K562 (cell line): ENCODE measurements around the gene RUNX1. TPM values are rescaled to one million over a fixed set of nuclear protein-coding genes. Genes with fewer than 3 reads are reported as not detected.

Experiments used
- ATAC-seq: fragments of 200-7000 bp; cut with Tn5 transposase; 3 replicates; pipeline ENCODE4 v1.9.1; 2020; ENCODE audit warnings: moderate library complexity
- BruUV-seq: library from RNA; stranded (reverse); fragments of 400-500 nt; replicated peaks from 2 replicates; lab custom pipeline; 2021; lab: Mats Ljungman, UMichigan
- CTCF ChIA-PET: fragments of 300-600 bp; formaldehyde crosslinking; extraction: SDS; loops from one replicate; lab custom pipeline; 2021; ENCODE audit warnings: low intra/inter-chr PET ratio; lab: Yijun Ruan, JAX
- POLR2A ChIA-PET: fragments of 300-600, 350-650 bp; sonication (Branson Sonifier 250); formaldehyde crosslinking; extraction: SDS; loops from one replicate; lab custom pipeline; 2021; ENCODE audit warnings: antibody characterized with exemption, inconsistent platforms; lab: Yijun Ruan, JAX
- DNase-seq, 4 experiments: peaks; one replicate each; pipeline versions ENCODE4 v3.0.0 to v3.0.0-alpha.2; 2011 to 2018; ENCODE audit warnings: low spot score in 3 of 4, mixed read lengths in 3 of 4; ENCODE audit errors: extremely low read depth in 1 of 4
- FAIRE-seq: peaks from 2 replicates; lab custom pipeline; 2011; peaks lifted over from hg19 to GRCh38; lab: Jason Lieb, UNC
- H2AFZ ChIP-seq: 2 replicates; pipeline ENCODE4 v1.6.0; 2011; ENCODE audit warnings: low read depth, low read length, control low read depth, inconsistent platforms
- H3K27ac ChIP-seq: fragments of 200-600 bp; 3 replicates; pipeline ENCODE4 v1.8.0; 2011; ENCODE audit warnings: low read depth, mild to moderate bottlenecking, control low read depth, inconsistent platforms, low read length, moderate library complexity, mixed read lengths; ENCODE audit errors: extremely low read depth
- H3K27me3 ChIP-seq, 2 experiments: fragments of 300-600 bp in 1 of 2; 2 replicates in 1 of 2; 3 replicates in 1 of 2; pipeline versions ENCODE4 v1.6.0 to v1.8.0; 2011; ENCODE audit warnings: inconsistent platforms in 2 of 2, low read length in 2 of 2, mild to moderate bottlenecking in 1 of 2, mixed read lengths in 1 of 2, moderate library complexity in 1 of 2; ENCODE audit not compliant: control insufficient read depth in 2 of 2, insufficient read depth in 2 of 2
- H3K36me3 ChIP-seq: fragments of 300-600 bp; 3 replicates; pipeline ENCODE4 v1.8.0; 2011; ENCODE audit warnings: mild to moderate bottlenecking, low read length, inconsistent platforms; ENCODE audit not compliant: control insufficient read depth, insufficient read depth
- H3K4me1 ChIP-seq, 2 experiments: fragments of 200-600 bp in 1 of 2; replicated peaks in 1 of 2; 2 replicates in 1 of 2; 3 replicates in 1 of 2; pipeline versions ENCODE4 v1.5.1 to v1.8.0; 2011; ENCODE audit warnings: inconsistent platforms in 2 of 2, low read length in 2 of 2, mild to moderate bottlenecking in 1 of 2, mixed read lengths in 1 of 2, moderate library complexity in 1 of 2; ENCODE audit not compliant: control insufficient read depth in 2 of 2, insufficient read depth in 2 of 2
- H3K4me2 ChIP-seq: 2 replicates; pipeline ENCODE4 v1.6.1; 2011; ENCODE audit warnings: low read length, control low read depth, inconsistent platforms, mixed read lengths; ENCODE audit not compliant: insufficient read depth
- H3K4me3 ChIP-seq: fragments of 200-600 bp; sonication (generic), shearing (Covaris generic); 2 replicates; pipeline ENCODE4 v1.5.1; 2016; ENCODE audit warnings: control low read depth, inconsistent platforms
- H3K79me2 ChIP-seq: fragments of 200-600 bp; 3 replicates; pipeline ENCODE4 v1.8.0; 2011; ENCODE audit warnings: low read length, inconsistent platforms; ENCODE audit not compliant: control insufficient read depth, insufficient read depth
- H3K9ac ChIP-seq, 2 experiments: 2 replicates each; pipeline versions ENCODE4 v1.6.0 to v1.6.1; 2011; ENCODE audit warnings: low read depth in 2 of 2, low read length in 2 of 2, control low read depth in 1 of 2, inconsistent platforms in 1 of 2, mild to moderate bottlenecking in 1 of 2, mixed read lengths in 1 of 2; ENCODE audit not compliant: insufficient read depth in 1 of 2
- H3K9me1 ChIP-seq: one replicate; pipeline ENCODE4 v1.6.0; 2011; ENCODE audit warnings: inconsistent platforms, mild to moderate bottlenecking, low read length, moderate library complexity; ENCODE audit not compliant: control insufficient read depth, insufficient read depth
- H3K9me3 ChIP-seq: replicated peaks from 2 replicates; pipeline ENCODE4 v1.5.1; 2011; ENCODE audit warnings: low read depth, low read length, inconsistent platforms; ENCODE audit not compliant: control insufficient read depth, insufficient read depth
- H4K20me1 ChIP-seq: replicated peaks from 2 replicates; pipeline ENCODE4 v1.6.1; 2011; ENCODE audit warnings: low read length, inconsistent platforms, mixed read lengths; ENCODE audit not compliant: control insufficient read depth, insufficient read depth
- CHCHD3 ChIP-seq: fragments of 250-450 bp; sonication (Bioruptor Pico); IDR thresholded peaks from 2 replicates; pipeline ENCODE4 v2.1.2; 2022; ENCODE audit warnings: mild to moderate bottlenecking
- CHD2 ChIP-seq: IDR thresholded peaks from 2 replicates; pipeline ENCODE4 v1.6.1; 2011; ENCODE audit warnings: low read depth, low read length
- FOXK1 ChIP-seq: sonication (generic); formaldehyde crosslinking; IDR thresholded peaks from 2 replicates; pipeline ENCODE4 v1.8.0; 2022; ENCODE audit warnings: missing genetic modification reagents, mild to moderate bottlenecking, borderline replicate concordance
- MEF2A ChIP-seq: IDR thresholded peaks from 2 replicates; pipeline ENCODE4 v1.6.1; 2011; ENCODE audit warnings: low read depth, mild to moderate bottlenecking, low read length, moderate library complexity; ENCODE audit not compliant: control insufficient read depth
- PML ChIP-seq: IDR thresholded peaks from 2 replicates; pipeline ENCODE4 v1.6.1; 2012; ENCODE audit warnings: low read length, inconsistent platforms
- SMAD1 ChIP-seq: fragments of 150-350 bp; IDR thresholded peaks from 2 replicates; pipeline ENCODE4 v1.6.1; 2014; ENCODE audit warnings: low read length, low read depth; ENCODE audit not compliant: partially characterized antibody
- SMC3 ChIP-seq: conservative IDR thresholded peaks from 2 replicates; pipeline ENCODE4 v1.6.1; 2011; ENCODE audit warnings: low read depth, low read length, improper control_type of control experiment; ENCODE audit not compliant: insufficient read depth
- SNRNP70 ChIP-seq: fragments of 200-400 bp; formaldehyde crosslinking; optimal IDR thresholded peaks from 2 replicates; pipeline ENCODE3; 2017; ENCODE audit warnings: low read depth, low read length
- SREBF1 ChIP-seq: fragments of 150-350 bp; IDR thresholded peaks from 2 replicates; pipeline ENCODE4 v1.6.1; 2014; ENCODE audit warnings: antibody characterized with exemption, low read depth, low read length, borderline replicate concordance
- TFE3 ChIP-seq: fragments of 450-650 bp; formaldehyde crosslinking; IDR thresholded peaks from 2 replicates; pipeline ENCODE4 v1.4.0; 2020; ENCODE audit warnings: mild to moderate bottlenecking, mixed read lengths
- ZBTB1 ChIP-seq: sonication (generic); formaldehyde crosslinking; IDR thresholded peaks from 2 replicates; pipeline ENCODE4 v1.8.1; 2023; ENCODE audit warnings: missing genetic modification reagents, low read depth, mild to moderate bottlenecking, borderline replicate concordance
- ZBTB9 ChIP-seq: fragments of 450-650 bp; formaldehyde crosslinking; IDR thresholded peaks from 2 replicates; pipeline ENCODE4 v1.4.0; 2020; ENCODE audit warnings: mild to moderate bottlenecking, moderate library complexity
- ZMIZ1 ChIP-seq, 2 experiments: fragments of 150-350 bp in 1 of 2; IDR thresholded peaks; 2 replicates each; pipeline ENCODE4 v1.6.1; 2012 to 2016; ENCODE audit warnings: low read depth in 2 of 2, low read length in 2 of 2, mild to moderate bottlenecking in 1 of 2, moderate library complexity in 1 of 2
- ZNF134 ChIP-seq: fragments of 250-450 bp; sonication (Bioruptor Pico); conservative IDR thresholded peaks from 2 replicates; pipeline ENCODE4 v1.4.0; 2020
- ZNF431 ChIP-seq: sonication (generic); formaldehyde crosslinking; IDR thresholded peaks from 2 replicates; pipeline ENCODE4 v1.8.0; 2022; ENCODE audit warnings: mild to moderate bottlenecking, missing genetic modification reagents
- WGBS: fragments of 100-300 bp; shearing (Covaris generic); methylation state at CpG from one replicate; pipeline ENCODE4 v1.1.6; 2016; ENCODE audit warnings: low coverage, mixed read lengths; ENCODE audit not compliant: insufficient coverage; ENCODE audit errors: missing lambda C conversion rate; 5-methylcytosine and 5-hydroxymethylcytosine counted together
- in situ Hi-C: fragments of 300-500 bp; cut with MboI; formaldehyde crosslinking; loops from 4 replicates; pipeline ENCODE4 v1.15.0; 2018; ENCODE audit warnings: inconsistent platforms, mixed read lengths
- intact Hi-C: fragments of 100-400 bp; cut with micrococcal nuclease; formaldehyde crosslinking; loops from 2 replicates; pipeline ENCODE4 v1.14.2; 2022
- polyA plus RNA-seq, 8 experiments: library from polyadenylated mRNA; depleted of rRNA in 4 of 8; stranded (reverse) in 5 of 8; unstranded in 3 of 8; fragments of >200 nt; fragmentation: Nextera tagmentation in 2 of 8; fragmentation: Illumina TruSeq in 1 of 8; extraction: Ambion mirVana in 2 of 8; extraction: Trizol in 1 of 8; gene quantifications; 2 replicates each; pipeline versions ENCODE4 v1.2.1 to v1.2.3, GENCODE V29; 2011 to 2014; ENCODE audit warnings: inconsistent platforms in 1 of 8, missing spikeins in 1 of 8
- total RNA-seq, 7 experiments: library from RNA; depleted of rRNA in 6 of 7; stranded (reverse); fragments of >200 nt in 6 of 7; fragmentation: Illumina TruSeq in 2 of 7; extraction: Trizol in 2 of 7; gene quantifications; 2 replicates each; pipeline versions ENCODE4 v1.2.1 to v1.2.3, GENCODE V29; 2011 to 2021; ENCODE audit warnings: low replicate concordance in 1 of 7

The RUNX1 gene
- total and polyA plus RNA-seq, 9 of the 15 experiments (the other 6 are each of a cell fraction or from before 2014, with no cell fraction given), result 2.2 to 68.6 (median 17.8) TPM

- no peak for TF ChIP-seq ZMIZ1 (IDR thresholded peaks at IDR 0.05; ENCODE audit: low read depth in 2 of 2, low read length in 2 of 2)
These were observed 234.6 kb downstream of the RUNX1 start (continued) for GRCh38 chr21:34814529-34814951.

- Histone ChIP-seq H3K36me3 (peaks cover 79% of the 10 kb centered on the region), H2AFZ (no peak overlapping the region), H4K20me1 (0 out of 2 replicates have a peak, but pooled peaks cover 3% of the 10 kb centered on the region), H3K27me3 (no peaks in the 10 kb centered on the region), H3K4me2 (no peak overlapping the region), H3K9ac (no peak overlapping the region), H3K9me1 (no peaks in the 10 kb centered on the region), H3K9me3 (no peaks in the 10 kb centered on the region), H3K4me1 (no peaks in the 10 kb centered on the region), H3K27ac (no peak overlapping the region), H3K4me3 (no peak overlapping the region), H3K79me2 (no peaks in the 10 kb centered on the region)
- POLR2A ChIA-PET, result interaction anchor here (1.1 to 1.2 kb wide), 2 partner anchors 9 kb away, joined by 3 read pairs; no protein-coding TSS in a partner anchor
- DNase-seq (no peak), FAIRE-seq (no peak), ATAC-seq (no peak)
- CTCF ChIA-PET, result no interaction called here
- intact Hi-C loops (no loop called here), in situ Hi-C loops (no loop called here)
- WGBS, result 96% methylated on average over 10 of the region's 10 CpGs
- no TSS peak for BruUV-seq
- TF ChIP-seq ZBTB1 (CRISPR knock-in tag), result no peak
- TF ChIP-seq FOXK1 (CRISPR knock-in tag), result no peak
- no peak for TF ChIP-seq SMC3
- no peak for TF ChIP-seq CHCHD3
- TF ChIP-seq MEF2A, result no peak
- no peak for TF ChIP-seq TFE3 (CRISPR knock-in tag)
- TF ChIP-seq SREBF1, result no peak
- no peak for TF ChIP-seq SNRNP70
- TF ChIP-seq PML, result no peak
- no peak for TF ChIP-seq ZNF431 (CRISPR knock-in tag)
- TF ChIP-seq CHD2, result no peak
- no peak for TF ChIP-seq ZNF134 (CRISPR knock-in tag)
- no peak for TF ChIP-seq ZBTB9 (CRISPR knock-in tag)
- TF ChIP-seq SMAD1, result no peak
These were observed 235.7 kb downstream of the RUNX1 start for GRCh38 chr21:34813266-34813894.
